WTC11 (cell line): Measurements from ENCODE around the gene CCDC149. TPM values are rescaled to one million over a fixed set of nuclear protein-coding genes. Genes with fewer than 3 reads are reported as not detected.
A peak's percentile ranks its signal among the peaks of the same experiment; 100 is the strongest.

Source experiments
- ATAC-seq: fragments of 200-7000 bp; cut with Tn5 transposase; 2 replicates; pipeline ENCODE4 v1.10.0; 2021; ENCODE audit warnings: mild to moderate bottlenecking, moderate library complexity
- CTCF ChIA-PET: fragments of 300-600 bp; sonication (Branson Sonifier 250); formaldehyde crosslinking; loops from one replicate; lab custom pipeline; 2021; ENCODE audit warnings: antibody characterized with exemption; lab: Charles Lee
- POLR2A ChIA-PET: fragments of 350-600 bp; sonication (Branson Sonifier 250); formaldehyde crosslinking; loops from one replicate; lab custom pipeline; 2021; ENCODE audit warnings: antibody characterized with exemption; lab: Charles Lee
- DNase-seq: peaks from one replicate; pipeline ENCODE4 v3.0.0; 2021; ENCODE audit warnings: low spot score
- H3K27ac Mint-ChIP-seq: 2 replicates; pipeline ENCODE4 v1.8.0; 2021; ENCODE audit warnings: mixed read lengths
- H3K27me3 Mint-ChIP-seq: 2 replicates; pipeline ENCODE4 v1.8.0; 2021; ENCODE audit warnings: low read depth, mild to moderate bottlenecking, moderate library complexity, mixed read lengths
- H3K36me3 Mint-ChIP-seq: 2 replicates; pipeline ENCODE4 v1.8.0; 2021; ENCODE audit warnings: mixed read lengths
- H3K4me1 Mint-ChIP-seq: 2 replicates; pipeline ENCODE4 v1.8.0; 2022; ENCODE audit warnings: mixed read lengths
- H3K4me3 Mint-ChIP-seq: 2 replicates; pipeline ENCODE4 v1.8.0; 2021; ENCODE audit warnings: mild to moderate bottlenecking, moderate library complexity, mixed read lengths
- H3K9me3 Mint-ChIP-seq: 2 replicates; pipeline ENCODE4 v1.8.0; 2021; ENCODE audit warnings: mixed read lengths
- ATF6 ChIP-seq: sonication (generic); formaldehyde crosslinking; IDR thresholded peaks from 2 replicates; pipeline ENCODE4 v1.8.1; 2023; ENCODE audit warnings: mild to moderate bottlenecking, missing genetic modification reagents
- E2F4 ChIP-seq: sonication (generic); formaldehyde crosslinking; IDR thresholded peaks from 2 replicates; pipeline ENCODE4 v1.8.1; 2022; ENCODE audit warnings: low read depth, mild to moderate bottlenecking, moderate library complexity, missing genetic modification reagents, borderline replicate concordance
- EMX1 ChIP-seq: fragments of 250-450 bp; sonication (Bioruptor Pico); IDR thresholded peaks from 2 replicates; pipeline ENCODE4 v1.8.0; 2021; ENCODE audit warnings: mild to moderate bottlenecking
- ERG ChIP-seq: fragments of 250-450 bp; sonication (Bioruptor Pico); IDR thresholded peaks from 2 replicates; pipeline ENCODE4 v1.8.0; 2021; ENCODE audit warnings: mild to moderate bottlenecking
- FOXP4 ChIP-seq: sonication (generic); formaldehyde crosslinking; IDR thresholded peaks from 2 replicates; pipeline ENCODE4 v1.8.0; 2022; ENCODE audit warnings: mild to moderate bottlenecking, missing genetic modification reagents
- HMGA2 ChIP-seq: fragments of 250-450 bp; sonication (Bioruptor Pico); IDR thresholded peaks from 2 replicates; pipeline ENCODE4 v1.4.0; 2021; ENCODE audit warnings: mild to moderate bottlenecking, moderate library complexity
- JAZF1 ChIP-seq: fragments of 250-450 bp; sonication (Bioruptor Pico); IDR thresholded peaks from 2 replicates; pipeline ENCODE4 v1.9.0; 2021; ENCODE audit warnings: moderate library complexity, mild to moderate bottlenecking, inconsistent platforms
- MAX ChIP-seq: sonication (generic); formaldehyde crosslinking; IDR thresholded peaks from 2 replicates; pipeline ENCODE4 v1.8.0; 2022; ENCODE audit warnings: mild to moderate bottlenecking, missing genetic modification reagents
- NFYB ChIP-seq: sonication (generic); formaldehyde crosslinking; conservative IDR thresholded peaks from 2 replicates; pipeline ENCODE4 v1.8.0; 2022; ENCODE audit warnings: low read depth, missing genetic modification reagents
- RELA ChIP-seq: sonication (generic); formaldehyde crosslinking; IDR thresholded peaks from 2 replicates; pipeline ENCODE4 v1.8.1; 2022; ENCODE audit warnings: missing genetic modification reagents, mild to moderate bottlenecking, borderline replicate concordance
- TEAD1 ChIP-seq: sonication (generic); formaldehyde crosslinking; IDR thresholded peaks from 2 replicates; pipeline ENCODE4 v1.8.0; 2022; ENCODE audit warnings: mild to moderate bottlenecking, missing genetic modification reagents
- TEAD4 ChIP-seq: sonication (generic); formaldehyde crosslinking; IDR thresholded peaks from 2 replicates; pipeline ENCODE4 v1.8.0; 2022; ENCODE audit warnings: mild to moderate bottlenecking, missing genetic modification reagents
- ZNF512 ChIP-seq: sonication (generic); formaldehyde crosslinking; IDR thresholded peaks from 2 replicates; pipeline ENCODE4 v1.8.1; 2022; ENCODE audit warnings: missing genetic modification reagents, borderline replicate concordance
- ZSCAN18 ChIP-seq: fragments of 250-450 bp; sonication (Bioruptor Pico); IDR thresholded peaks from 2 replicates; pipeline ENCODE4 v2.1.2; 2022; ENCODE audit warnings: mild to moderate bottlenecking, moderate library complexity
- total RNA-seq: library from RNA; stranded (reverse); gene quantifications from 3 replicates; pipeline ENCODE4 v1.2.3, GENCODE V29; 2021

CCDC149 gene
- total RNA-seq, 1 experiment from 2014 or later = 3.9 TPM

GRCh38 chr4:24801136-24801855 is 111.5 kb downstream of the CCDC149 start (continued):
- no peak for TF ChIP-seq NFYB (CRISPR knock-in tag)
- TF ChIP-seq EMX1 = no peak
- no peak for TF ChIP-seq ZSCAN18

GRCh38 chr4:24800325-24800895 is 112.4 kb downstream of the CCDC149 start:
- peak; percentile 27 for DNase-seq
- Mint-ChIP-seq H3K27ac (no peak overlapping the region), H3K4me3 (peak overlapping the region; percentile 71), H3K9me3 (no peaks in the 10 kb centered on the region), H3K36me3 (no peaks in the 10 kb centered on the region), H3K27me3 (peaks cover 64% of the 10 kb centered on the region), H3K4me1 (peaks cover 25% of the 10 kb centered on the region)
- POLR2A ChIA-PET = interaction anchor here (0.8 kb wide), 1 partner anchor 106 kb away, joined by 3 read pairs; no protein-coding TSS in a partner anchor
- ATAC-seq = peak; percentile 15
- TF ChIP-seq RELA (CRISPR knock-in tag) = no peak
- TF ChIP-seq MAX (CRISPR knock-in tag) = no peak
- TF ChIP-seq ERG (CRISPR knock-in tag) = no peak
- no peak for TF ChIP-seq TEAD1 (CRISPR knock-in tag)
- TF ChIP-seq TEAD4 (CRISPR knock-in tag) = no peak
- TF ChIP-seq ZNF512 (CRISPR knock-in tag) = no peak
- TF ChIP-seq E2F4 (CRISPR knock-in tag) = no peak
- no peak for TF ChIP-seq FOXP4 (CRISPR knock-in tag)
- TF ChIP-seq ATF6 (CRISPR knock-in tag) = no peak
- TF ChIP-seq HMGA2 (CRISPR knock-in tag) = no peak
- TF ChIP-seq JAZF1 (CRISPR knock-in tag) = no peak
- CTCF ChIA-PET = interaction anchor here (1.3 to 2.2 kb wide), 5 partner anchors 9 to 329 kb away, joined by 3 to 7 read pairs (median 4); no protein-coding TSS in a partner anchor
